B cell (primary cell): ENCODE results near the gene KRTAP5-9. TPM values are rescaled to one million over a fixed set of nuclear protein-coding genes. Genes with fewer than 3 reads are reported as not detected.
"Not testable (repeated sequence)": the region's sequence is repeated elsewhere in the genome, so short reads cannot be mapped to it uniquely, and the experiment has no call there.

Source experiments
- ATAC-seq: fragments of 200-7000 bp; cut with Tn5 transposase; one replicate; pipeline ENCODE4 v1.10.0; 2021; ENCODE audit warnings: low read depth, mild to moderate bottlenecking, moderate number of reproducible peaks, moderate library complexity
- CTCF ChIA-PET: fragments of 350-600 bp; sonication (Branson Sonifier 250); formaldehyde crosslinking; loops from one replicate; lab custom pipeline; 2021; ENCODE audit warnings: antibody characterized with exemption, inconsistent platforms; lab: Charles Lee
- POLR2A ChIA-PET: fragments of 350-600 bp; sonication (Branson Sonifier 250); formaldehyde crosslinking; loops from one replicate; lab custom pipeline; 2021; ENCODE audit warnings: antibody characterized with exemption; lab: Charles Lee
- DNase-seq: peaks from one replicate; pipeline ENCODE4 v3.0.0; 2013
- H2AFZ ChIP-seq: 2 replicates; pipeline ENCODE4 v1.6.1; 2012; ENCODE audit warnings: mild to moderate bottlenecking, low read depth, low read length; ENCODE audit not compliant: insufficient read depth, poor library complexity, severe bottlenecking
- H3K27ac ChIP-seq, 2 donors: 1 replicate in 1 of 2; 2 replicates in 1 of 2; pipeline ENCODE4 v1.5.1; 2012 to 2013; ENCODE audit warnings: low read length in 2 of 2, mild to moderate bottlenecking in 2 of 2, moderate library complexity in 1 of 2
- H3K27me3 ChIP-seq, 4 experiments: fragments of 200-600 bp in 1 of 4; sonication (generic) in 1 of 4; replicated peaks in 1 of 4; 1 replicate in 2 of 4; 2 replicates in 2 of 4; pipeline versions ENCODE4 v1.6.1 to v1.7.0; 2013 to 2016; ENCODE audit warnings: low read length in 3 of 4, mild to moderate bottlenecking in 2 of 4, mixed read lengths in 1 of 4, moderate library complexity in 1 of 4; ENCODE audit not compliant: insufficient read depth in 4 of 4, control insufficient read depth in 3 of 4; ENCODE audit errors: control extremely low read depth in 1 of 4
- H3K36me3 ChIP-seq, 2 experiments: replicated peaks in 1 of 2; 1 replicate in 1 of 2; 2 replicates in 1 of 2; pipeline versions ENCODE4 v1.6.1 to v1.7.1; 2013; ENCODE audit warnings: low read length in 1 of 2; ENCODE audit not compliant: insufficient read depth in 2 of 2, control insufficient read depth in 1 of 2; ENCODE audit errors: control extremely low read depth in 1 of 2, extremely low read depth in 1 of 2
- H3K4me1 ChIP-seq, 2 donors: fragments of 200-600 bp in 1 of 2; sonication (generic) in 1 of 2; 1 replicate in 1 of 2; 2 replicates in 1 of 2; pipeline versions ENCODE4 v1.5.1 to v1.6.1; 2013 to 2017; ENCODE audit warnings: low read length in 2 of 2; ENCODE audit not compliant: control insufficient read depth in 2 of 2, insufficient read depth in 2 of 2
- H3K4me2 ChIP-seq: replicated peaks from 2 replicates; pipeline ENCODE3; 2012; ENCODE audit warnings: mild to moderate bottlenecking, low read depth, low read length; ENCODE audit not compliant: poor library complexity, severe bottlenecking
- H3K4me3 ChIP-seq, 5 experiments: fragments of 200-600 bp in 1 of 5; sonication (generic) in 1 of 5; 1 replicate in 3 of 5; 2 replicates in 2 of 5; pipeline versions ENCODE4 v1.5.1 to v1.7.0; 2011 to 2016; ENCODE audit warnings: low read length in 4 of 5, mild to moderate bottlenecking in 4 of 5, low read depth in 2 of 5, control low read depth in 1 of 5, moderate library complexity in 1 of 5; ENCODE audit not compliant: insufficient read depth in 1 of 5; ENCODE audit errors: control extremely low read depth in 1 of 5, extremely low read depth in 1 of 5
- H3K79me2 ChIP-seq: fragments of 200-600 bp; sonication (generic); one replicate; pipeline ENCODE4 v1.6.0; 2016; ENCODE audit warnings: low read length; ENCODE audit not compliant: control insufficient read depth, insufficient read depth
- H3K9ac ChIP-seq: fragments of 200-600 bp; sonication (generic); 2 replicates; pipeline ENCODE4 v1.6.1; 2017; ENCODE audit warnings: mild to moderate bottlenecking, low read length, moderate library complexity
- H3K9me3 ChIP-seq, 3 donors: one replicate each; pipeline versions ENCODE4 v1.6.1 to v1.7.1; 2013; ENCODE audit warnings: low read length in 2 of 3; ENCODE audit not compliant: control insufficient read depth in 2 of 3, insufficient read depth in 1 of 3; ENCODE audit errors: control extremely low read depth in 1 of 3
- H4K20me1 ChIP-seq: 2 replicates; pipeline ENCODE4 v1.6.0; 2012; ENCODE audit warnings: mild to moderate bottlenecking, low read length; ENCODE audit not compliant: insufficient read depth, control insufficient read depth, poor library complexity, severe bottlenecking
- H3K27ac Mint-ChIP-seq: one replicate; pipeline ENCODE4 v1.8.0; 2021; ENCODE audit warnings: mixed read lengths
- H3K27me3 Mint-ChIP-seq: one replicate; pipeline ENCODE4 v1.8.0; 2021; ENCODE audit warnings: mixed read lengths
- H3K4me1 Mint-ChIP-seq: one replicate; pipeline ENCODE4 v1.8.0; 2021; ENCODE audit warnings: mixed read lengths
- H3K4me3 Mint-ChIP-seq: one replicate; pipeline ENCODE4 v1.8.0; 2021; ENCODE audit warnings: mixed read lengths
- H3K9me3 Mint-ChIP-seq: one replicate; pipeline ENCODE4 v1.8.0; 2022; ENCODE audit warnings: mixed read lengths; ENCODE audit not compliant: insufficient read depth
- CTCF ChIP-seq: fragments of 200-600 bp; IDR thresholded peaks from one replicate; pipeline ENCODE4 v1.8.0; 2022; ENCODE audit warnings: antibody characterized with exemption, mild to moderate bottlenecking
- EZH2 ChIP-seq: IDR thresholded peaks from 2 replicates; pipeline ENCODE4 v1.6.1; 2012; ENCODE audit warnings: borderline replicate concordance, low read depth, mild to moderate bottlenecking, moderate library complexity, low read length; ENCODE audit not compliant: insufficient read depth, poor library complexity, severe bottlenecking
- WGBS: methylation state at CpG from one replicate; pipeline ENCODE4 v1.1.5; 2013; ENCODE audit warnings: missing lambda C conversion rate; ENCODE audit not compliant: insufficient coverage; 5-methylcytosine and 5-hydroxymethylcytosine counted together
- intact Hi-C: fragments of 100-400 bp; cut with micrococcal nuclease; formaldehyde crosslinking; loops from one replicate; pipeline ENCODE4 v1.10.0; 2022
- polyA plus RNA-seq: library from polyadenylated mRNA; depleted of rRNA; stranded (reverse); fragments of >200 nt; gene quantifications from 2 replicates; pipeline ENCODE4 v1.2.3, GENCODE V29; 2012
- total RNA-seq, 2 donors: library from RNA; stranded (reverse); fragments of 120-200 nt in 1 of 2; gene quantifications; 1 replicate in 1 of 2; 2 replicates in 1 of 2; pipeline versions ENCODE4 v1.2.3 to v1.2.4, GENCODE V29; 2013 to 2022

Gene KRTAP5-9
- total and polyA plus RNA-seq, 2 donors (not counting 1 experiment from before 2014, with no cell fraction given) = 0.34 to 0.95 TPM

- Histone ChIP-seq H3K36me3 (no peaks in the 10 kb centered on the region), H3K79me2 (no peaks in the 10 kb centered on the region), H4K20me1 (no peaks in the 10 kb centered on the region), H3K4me2 (no peak overlapping the region), H2AFZ (no peak overlapping the region), H3K9ac (no peak overlapping the region), H3K4me1 (no peaks in the 10 kb centered on the region), H3K9me3 (no peaks in the 10 kb centered on the region), H3K27me3 (peaks cover 0 to 8% (median 4%) of the 10 kb centered on the region in 4 experiments), H3K27ac (no peak overlapping the region), H3K4me3 (no peak overlapping the region)
- peaks cover 29% of the 10 kb centered on the region for H3K27me3 Mint-ChIP-seq
- H3K9me3 Mint-ChIP-seq = no peaks in the 10 kb centered on the region
- 84% methylated on average over 6 of the region's 8 CpGs for WGBS
- no peak overlapping the region for H3K4me3 Mint-ChIP-seq
- H3K4me1 Mint-ChIP-seq = no peaks in the 10 kb centered on the region
- ATAC-seq = no peak
- ChIA-PET CTCF (no interaction called here), POLR2A (no interaction called here)
- no peak for DNase-seq
- H3K27ac Mint-ChIP-seq = no peak overlapping the region
- TF ChIP-seq CTCF = no peak
- no peak for TF ChIP-seq EZH2
- intact Hi-C loops = no loop called here
Observed at GRCh38 chr11:71568704-71569349, 20.6 kb downstream of the KRTAP5-9 start.

- H3K27me3 ChIP-seq, H2AFZ ChIP-seq, H3K36me3 ChIP-seq, ATAC-seq, H3K9me3 ChIP-seq, H3K9me3 Mint-ChIP-seq, intact Hi-C loops, H3K4me3 Mint-ChIP-seq, H3K9ac ChIP-seq, H4K20me1 ChIP-seq, H3K4me1 ChIP-seq, H3K4me1 Mint-ChIP-seq, POLR2A ChIA-PET, H3K4me3 ChIP-seq, H3K79me2 ChIP-seq, H3K27ac Mint-ChIP-seq, H3K4me2 ChIP-seq, DNase-seq, CTCF ChIA-PET, H3K27ac ChIP-seq: not testable (repeated sequence)
- peaks cover 14% of the 10 kb centered on the region for H3K27me3 Mint-ChIP-seq
- 88% methylated on average over 30 of the region's 39 CpGs for WGBS
Observed at GRCh38 chr11:71571101-71571850, 23.1 kb downstream of the KRTAP5-9 start.
